ENCODE results near the gene SEPHS2. TPM values are rescaled to one million over a fixed set of nuclear protein-coding genes. Genes with fewer than 3 reads are reported as not detected.
A peak's percentile ranks its signal among the peaks of the same experiment; 100 is the strongest.

SEPHS2 gene
- total and polyA plus RNA-seq, 2 experiments from 2014 or later = 29.7 to 43.0 TPM

GRCh38 chr16:30398661-30399434, 46.8 kb downstream of the SEPHS2 start:
- H3K4me1 Mint-ChIP-seq = peaks cover 37% of the 10 kb centered on the region
- H3K27ac ChIP-seq (ENCODE audit: low read depth) = peak overlapping the region; percentile 90
- peaks cover 9% of the 10 kb centered on the region; the same call in 1 of the 2 replicates for H3K36me3 ChIP-seq (ENCODE audit: insufficient read depth)
- peaks cover 19% of the 10 kb centered on the region for H3K27me3 Mint-ChIP-seq (ENCODE audit: insufficient read depth, low read depth, poor library complexity)
- no peaks in the 10 kb centered on the region for H3K9me3 Mint-ChIP-seq
- peak overlapping the region; percentile 59 for H3K4me3 ChIP-seq
- no peak overlapping the region for H3K27ac Mint-ChIP-seq
- TF ChIP-seq REST (IDR thresholded peaks at IDR 0.05; ENCODE audit: unreplicated experiment) (no peak), ETS1 (IDR thresholded peaks at IDR 0.05) (no peak), EZH2phosphoT487 (IDR thresholded peaks at IDR 0.05; ENCODE audit: unreplicated experiment) (no peak), ZNF114 (CRISPR knock-in tag; IDR thresholded peaks at IDR 0.05) (no peak), ZNF462 (CRISPR knock-in tag; IDR thresholded peaks at IDR 0.05) (no peak), NANOG (IDR thresholded peaks at IDR 0.05; ENCODE audit: borderline replicate concordance) (no peak), EZH2 (IDR thresholded peaks at IDR 0.05; ENCODE audit: low read depth, unreplicated experiment) (no peak)
- peaks cover 35% of the 10 kb centered on the region for H3K36me3 Mint-ChIP-seq (ENCODE audit: low read depth)
- no peak overlapping the region for H2AFZ ChIP-seq
- ATAC-seq (no peak), DNase-seq (ENCODE audit: low spot score) (no peak)
- H3K4me1 ChIP-seq (ENCODE audit: insufficient read depth) = peaks cover 30% of the 10 kb centered on the region
- peaks cover 20% of the 10 kb centered on the region for H3K79me2 ChIP-seq (replicated peaks; ENCODE audit: insufficient read depth)
- H3K4me2 ChIP-seq = peak overlapping the region; percentile 87
- no peaks in the 10 kb centered on the region for H3K9me2 ChIP-seq (ENCODE audit: insufficient read depth)
- peak overlapping the region; percentile 40; the same call in 2 of the 3 replicates for H3K4me3 Mint-ChIP-seq
- no peaks in the 10 kb centered on the region for H3K27me3 ChIP-seq (ENCODE audit: insufficient read depth)
- H4K20me1 ChIP-seq (replicated peaks; ENCODE audit: insufficient read depth) = peaks cover 15% of the 10 kb centered on the region; the same call in 1 of the 2 replicates
- H3F3A ChIP-seq (replicated peaks; ENCODE audit: low read depth) = peaks cover 56% of the 10 kb centered on the region
